Nephron progenitor cell (in vitro differentiated cells): Measurements from ENCODE around the gene CD164.
"Not testable (repeated sequence)": the region's sequence is repeated elsewhere in the genome, so short reads cannot be mapped to it uniquely, and the experiment has no call there.

ENCODE experiments used
- DNase-seq: peaks from one replicate; pipeline ENCODE4 v3.0.0; 2021
- H3K27ac Mint-ChIP-seq: 2 replicates; pipeline ENCODE4 v1.8.0; 2021; ENCODE audit warnings: mild to moderate bottlenecking, moderate library complexity, mixed read lengths
- H3K27me3 Mint-ChIP-seq: 2 replicates; pipeline ENCODE4 v1.8.0; 2021; ENCODE audit warnings: mild to moderate bottlenecking, low read depth, mixed read lengths; ENCODE audit not compliant: poor library complexity
- H3K36me3 Mint-ChIP-seq: 2 replicates; pipeline ENCODE4 v1.8.0; 2021; ENCODE audit warnings: low read depth, mixed read lengths
- H3K4me1 Mint-ChIP-seq: 2 replicates; pipeline ENCODE4 v1.8.0; 2021; ENCODE audit warnings: mixed read lengths
- H3K4me3 Mint-ChIP-seq: 2 replicates; pipeline ENCODE4 v1.8.0; 2021; ENCODE audit warnings: mild to moderate bottlenecking, moderate library complexity, mixed read lengths
- H3K9me3 Mint-ChIP-seq: 2 replicates; pipeline ENCODE4 v1.8.0; 2021; ENCODE audit warnings: mild to moderate bottlenecking, moderate library complexity, mixed read lengths
- TF ChIP-seq, protein P1 (sequence below): fragments of 200-600 bp; sonication (generic); IDR thresholded peaks from 2 replicates; pipeline ENCODE4 v1.5.0; 2021; ENCODE audit warnings: antibody characterized with exemption

The CD164 gene

DNA sequence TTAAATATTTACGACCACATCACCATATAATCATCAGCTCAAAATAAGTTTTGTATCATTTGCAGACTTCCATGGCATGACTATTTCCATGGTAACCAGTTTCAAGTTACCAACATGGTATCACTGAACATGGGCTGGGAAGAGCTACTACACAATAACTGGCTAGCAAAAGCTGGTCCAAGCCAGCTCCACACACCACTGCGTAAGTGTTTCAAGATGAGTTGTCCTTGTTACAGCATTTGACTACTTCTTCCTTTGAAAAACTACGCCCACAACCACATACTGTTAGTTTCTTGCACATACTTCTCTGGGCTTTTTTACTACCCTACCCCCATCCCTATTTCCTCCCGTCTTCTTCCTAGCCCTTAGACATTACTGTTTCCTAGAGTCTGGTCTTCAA is 8.5 kb downstream of the CD164 start:
- Mint-ChIP-seq H3K27me3 (no peaks in the 10 kb centered on the region), H3K4me3 (no peak overlapping the region), H3K27ac (peak overlapping the region; percentile 37), H3K36me3 (peaks cover 72% of the 10 kb centered on the region), H3K4me1 (peaks cover 9% of the 10 kb centered on the region), H3K9me3 (no peaks in the 10 kb centered on the region)
- TF ChIP-seq, protein P1, sequence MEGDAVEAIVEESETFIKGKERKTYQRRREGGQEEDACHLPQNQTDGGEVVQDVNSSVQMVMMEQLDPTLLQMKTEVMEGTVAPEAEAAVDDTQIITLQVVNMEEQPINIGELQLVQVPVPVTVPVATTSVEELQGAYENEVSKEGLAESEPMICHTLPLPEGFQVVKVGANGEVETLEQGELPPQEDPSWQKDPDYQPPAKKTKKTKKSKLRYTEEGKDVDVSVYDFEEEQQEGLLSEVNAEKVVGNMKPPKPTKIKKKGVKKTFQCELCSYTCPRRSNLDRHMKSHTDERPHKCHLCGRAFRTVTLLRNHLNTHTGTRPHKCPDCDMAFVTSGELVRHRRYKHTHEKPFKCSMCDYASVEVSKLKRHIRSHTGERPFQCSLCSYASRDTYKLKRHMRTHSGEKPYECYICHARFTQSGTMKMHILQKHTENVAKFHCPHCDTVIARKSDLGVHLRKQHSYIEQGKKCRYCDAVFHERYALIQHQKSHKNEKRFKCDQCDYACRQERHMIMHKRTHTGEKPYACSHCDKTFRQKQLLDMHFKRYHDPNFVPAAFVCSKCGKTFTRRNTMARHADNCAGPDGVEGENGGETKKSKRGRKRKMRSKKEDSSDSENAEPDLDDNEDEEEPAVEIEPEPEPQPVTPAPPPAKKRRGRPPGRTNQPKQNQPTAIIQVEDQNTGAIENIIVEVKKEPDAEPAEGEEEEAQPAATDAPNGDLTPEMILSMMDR: no peak
- no peak for DNase-seq

GRCh38 chr6:109373331-109373730 is 8.9 kb downstream of the CD164 start:
- peak overlapping the region; percentile 37 for H3K27ac Mint-ChIP-seq
- no peaks in the 10 kb centered on the region for H3K27me3 Mint-ChIP-seq
- TF ChIP-seq, protein P1: no peak
- H3K4me1 Mint-ChIP-seq: peaks cover 7% of the 10 kb centered on the region
- H3K4me3 Mint-ChIP-seq: no peak overlapping the region
- H3K9me3 Mint-ChIP-seq: no peaks in the 10 kb centered on the region
- DNase-seq: no peak
- peaks cover 68% of the 10 kb centered on the region for H3K36me3 Mint-ChIP-seq

DNA sequence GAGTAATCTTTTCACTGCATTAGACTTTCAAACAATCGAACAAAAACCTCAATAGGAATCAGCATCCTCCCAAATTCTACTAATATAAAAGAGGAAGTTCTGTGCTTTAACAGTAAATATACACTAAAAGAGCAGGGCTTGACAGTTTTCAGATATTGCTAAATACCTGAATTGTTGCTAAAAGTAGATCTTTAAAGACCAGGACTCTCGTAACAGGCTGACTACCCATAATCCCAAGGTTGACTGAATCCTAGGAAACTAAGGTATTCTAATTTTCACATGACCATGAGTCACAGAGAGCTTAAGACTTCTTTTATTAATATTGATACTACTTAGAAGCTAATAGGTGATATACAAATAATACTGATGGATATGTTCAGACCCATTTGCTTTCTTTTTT is 10.1 kb downstream of the CD164 start:
- no peak for DNase-seq
- TF ChIP-seq, protein P1: no peak
- Mint-ChIP-seq H3K9me3 (no peaks in the 10 kb centered on the region), H3K27ac (no peak overlapping the region), H3K4me1 (no peaks in the 10 kb centered on the region), H3K36me3 (peaks cover 64% of the 10 kb centered on the region), H3K4me3 (no peak overlapping the region), H3K27me3 (no peaks in the 10 kb centered on the region)

GRCh38 chr6:109370792-109371191 is 11.5 kb downstream of the CD164 start:
- Mint-ChIP-seq H3K4me3 (no peak overlapping the region), H3K36me3 (peaks cover 69% of the 10 kb centered on the region), H3K27ac (no peak overlapping the region), H3K9me3 (no peaks in the 10 kb centered on the region), H3K4me1 (no peaks in the 10 kb centered on the region), H3K27me3 (no peaks in the 10 kb centered on the region)
- no peak for DNase-seq
- TF ChIP-seq, protein P1: no peak

- Mint-ChIP-seq H3K4me1 (no peaks in the 10 kb centered on the region), H3K27me3 (no peaks in the 10 kb centered on the region), H3K9me3 (no peaks in the 10 kb centered on the region), H3K27ac (no peak overlapping the region), H3K36me3 (peaks cover 70% of the 10 kb centered on the region), H3K4me3 (no peak overlapping the region)
- no peak for DNase-seq
- TF ChIP-seq, protein P1: no peak
Measured at GRCh38 chr6:109370336-109370735, 11.9 kb downstream of the CD164 start.

DNA sequence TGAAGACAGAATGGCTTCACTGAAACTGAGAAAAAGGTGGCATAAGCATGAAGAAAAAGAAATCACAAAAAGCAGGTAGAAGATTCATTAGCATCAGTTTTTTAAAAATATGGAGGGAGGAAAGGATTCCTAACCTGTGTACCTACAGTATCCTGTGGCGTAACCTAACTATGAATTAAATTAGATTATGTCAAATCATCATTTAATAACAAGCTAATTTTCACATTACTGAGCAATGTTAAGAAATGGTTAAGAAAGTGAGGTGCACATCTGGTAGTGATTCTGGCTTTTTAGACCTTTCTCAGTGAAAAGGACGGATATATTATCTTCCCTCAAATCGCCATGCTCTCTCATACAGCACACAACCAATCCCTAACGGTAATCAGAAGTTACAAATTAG is 12.5 kb downstream of the CD164 start:
- H3K27ac Mint-ChIP-seq: no peak overlapping the region

DNA sequence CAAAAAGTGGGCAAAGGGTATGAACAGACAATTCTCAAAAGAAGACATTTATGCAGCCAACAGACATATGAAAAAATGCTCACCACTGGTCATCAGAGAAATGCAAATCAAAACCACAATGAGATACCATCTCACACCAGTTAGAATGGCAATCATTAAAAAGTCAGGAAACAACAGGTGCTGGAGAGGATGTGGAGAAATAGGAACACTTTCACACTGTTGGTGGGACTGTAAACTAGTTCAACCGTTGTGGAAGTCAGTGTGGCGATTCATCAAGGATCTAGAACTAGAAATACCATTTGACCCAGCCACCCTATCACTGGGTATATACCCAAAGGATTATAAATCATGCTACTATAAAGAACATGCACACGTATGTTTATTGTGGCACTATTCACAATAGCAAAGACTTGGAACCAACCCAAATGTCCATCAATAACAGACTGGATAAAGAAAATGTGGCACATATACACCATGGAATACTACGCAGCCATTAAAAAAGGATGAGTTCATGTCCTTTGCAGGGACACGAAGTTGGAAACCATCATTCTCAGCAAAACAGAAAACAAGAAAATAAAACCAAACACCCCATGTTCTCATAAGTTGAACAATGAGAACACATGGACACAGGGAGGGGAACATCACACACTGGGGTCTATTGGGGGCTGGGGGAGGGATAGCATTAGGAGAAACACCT is 17.7 kb downstream of the CD164 start:
- H3K4me3 Mint-ChIP-seq, H3K4me1 Mint-ChIP-seq, DNase-seq, H3K27ac Mint-ChIP-seq, H3K27me3 Mint-ChIP-seq: not testable (repeated sequence)
- Mint-ChIP-seq H3K9me3 (peaks cover 45% of the 10 kb centered on the region), H3K36me3 (peaks cover 84% of the 10 kb centered on the region)

More for the DNA sequence above, 12.5 kb downstream of the CD164 start:
- H3K4me3 Mint-ChIP-seq: no peak overlapping the region
- TF ChIP-seq, protein P1: no peak
- DNase-seq: no peak
- H3K36me3 Mint-ChIP-seq: peaks cover 70% of the 10 kb centered on the region
- H3K27me3 Mint-ChIP-seq: no peaks in the 10 kb centered on the region
- no peaks in the 10 kb centered on the region for H3K4me1 Mint-ChIP-seq
- peaks cover 5% of the 10 kb centered on the region for H3K9me3 Mint-ChIP-seq
